ENCODE results near the gene VDR. TPM values are rescaled to one million over a fixed set of nuclear protein-coding genes. Genes with fewer than 3 reads are reported as not detected.

Gene VDR
- total RNA-seq, 1 donor: 32.2 TPM

- Histone ChIP-seq H3K79me2 (ENCODE audit: insufficient read depth, low read length) (peaks cover 2% of the 10 kb centered on the region), H3K27ac (ENCODE audit: low read depth, low read length) (no peak overlapping the region), H3K9me3 (ENCODE audit: low read depth, low read length) (no peaks in the 10 kb centered on the region), H4K20me1 (ENCODE audit: insufficient read depth, low read length) (peaks cover 8% of the 10 kb centered on the region), H3K27me3 (ENCODE audit: insufficient read depth, low read length) (no peaks in the 10 kb centered on the region), H3K4me2 (ENCODE audit: insufficient read depth, low read length) (no peak overlapping the region), H2AFZ (ENCODE audit: low read length) (no peak overlapping the region), H3K4me1 (ENCODE audit: insufficient read depth, low read length) (peaks cover 26% of the 10 kb centered on the region), H3K4me3 (ENCODE audit: insufficient read depth, low read length) (no peak overlapping the region), H3K36me3 (ENCODE audit: insufficient read depth, low read length) (peaks cover 30% of the 10 kb centered on the region)
- no peak for DNase-seq (ENCODE audit: insufficient read length, low spot score, missing footprints)
- TF ChIP-seq CTCF (IDR thresholded peaks at IDR 0.05; ENCODE audit: extremely low read depth, low read depth, low read length): no peak
These were observed 26.4 kb downstream of the VDR start for GRCh38 chr12:47878293-47878917.

GRCh38 chr12:47877081-47877480, 27.7 kb downstream of the VDR start:
- H3K27me3 ChIP-seq (ENCODE audit: insufficient read depth, low read length): no peaks in the 10 kb centered on the region
- no peak for TF ChIP-seq CTCF (IDR thresholded peaks at IDR 0.05; ENCODE audit: extremely low read depth, low read depth, low read length)
- H3K79me2 ChIP-seq (ENCODE audit: insufficient read depth, low read length): peaks cover 2% of the 10 kb centered on the region
- no peak overlapping the region for H3K4me2 ChIP-seq (ENCODE audit: insufficient read depth, low read length)
- H3K36me3 ChIP-seq (ENCODE audit: insufficient read depth, low read length): peaks cover 30% of the 10 kb centered on the region
- no peaks in the 10 kb centered on the region for H3K9me3 ChIP-seq (ENCODE audit: low read depth, low read length)
- no peak overlapping the region for H3K4me3 ChIP-seq (ENCODE audit: insufficient read depth, low read length)
- DNase-seq (ENCODE audit: insufficient read length, low spot score, missing footprints): no peak
- H3K27ac ChIP-seq (ENCODE audit: low read depth, low read length): no peak overlapping the region
- peaks cover 8% of the 10 kb centered on the region for H4K20me1 ChIP-seq (ENCODE audit: insufficient read depth, low read length)
- H2AFZ ChIP-seq (ENCODE audit: low read length): no peak overlapping the region
- H3K4me1 ChIP-seq (ENCODE audit: insufficient read depth, low read length): peaks cover 13% of the 10 kb centered on the region

- no peak for DNase-seq (ENCODE audit: insufficient read length, low spot score, missing footprints)
- TF ChIP-seq CTCF (IDR thresholded peaks at IDR 0.05; ENCODE audit: extremely low read depth, low read depth, low read length): no peak
- peaks cover 9% of the 10 kb centered on the region for H3K4me1 ChIP-seq (ENCODE audit: insufficient read depth, low read length)
These were observed 28.3 kb downstream of the VDR start for GRCh38 chr12:47876440-47876960.

GRCh38 chr12:47875746-47876439, 28.9 kb downstream of the VDR start:
- H3K4me2 ChIP-seq (ENCODE audit: insufficient read depth, low read length): no peak overlapping the region
- TF ChIP-seq CTCF (IDR thresholded peaks at IDR 0.05; ENCODE audit: extremely low read depth, low read depth, low read length): no peak
- peaks cover 10% of the 10 kb centered on the region for H4K20me1 ChIP-seq (ENCODE audit: insufficient read depth, low read length)
- no peaks in the 10 kb centered on the region for H3K9me3 ChIP-seq (ENCODE audit: low read depth, low read length)
- no peak overlapping the region for H3K4me3 ChIP-seq (ENCODE audit: insufficient read depth, low read length)
- H3K79me2 ChIP-seq (ENCODE audit: insufficient read depth, low read length): peaks cover 2% of the 10 kb centered on the region
- H3K27ac ChIP-seq (ENCODE audit: low read depth, low read length): no peak overlapping the region
- peaks cover 30% of the 10 kb centered on the region for H3K36me3 ChIP-seq (ENCODE audit: insufficient read depth, low read length)
- H2AFZ ChIP-seq (ENCODE audit: low read length): no peak overlapping the region
- H3K4me1 ChIP-seq (ENCODE audit: insufficient read depth, low read length): peaks cover 3% of the 10 kb centered on the region
- DNase-seq (ENCODE audit: insufficient read length, low spot score, missing footprints): no peak
- H3K27me3 ChIP-seq (ENCODE audit: insufficient read depth, low read length): no peaks in the 10 kb centered on the region

More at GRCh38 chr12:47876440-47876960, 28.3 kb downstream of the VDR start:
- Histone ChIP-seq H4K20me1 (ENCODE audit: insufficient read depth, low read length) (peaks cover 8% of the 10 kb centered on the region), H3K27ac (ENCODE audit: low read depth, low read length) (no peak overlapping the region), H3K27me3 (ENCODE audit: insufficient read depth, low read length) (no peaks in the 10 kb centered on the region), H3K4me3 (ENCODE audit: insufficient read depth, low read length) (no peak overlapping the region), H3K4me2 (ENCODE audit: insufficient read depth, low read length) (no peak overlapping the region), H2AFZ (ENCODE audit: low read length) (no peak overlapping the region), H3K9me3 (ENCODE audit: low read depth, low read length) (no peaks in the 10 kb centered on the region), H3K36me3 (ENCODE audit: insufficient read depth, low read length) (peaks cover 30% of the 10 kb centered on the region), H3K79me2 (ENCODE audit: insufficient read depth, low read length) (peaks cover 2% of the 10 kb centered on the region)

All from osteoblast (primary cell).